HepG2 (cell line): Measurements from ENCODE around the gene ARL15. TPM values are rescaled to one million over a fixed set of nuclear protein-coding genes. Genes with fewer than 3 reads are reported as not detected.

ENCODE experiments used
- ATAC-seq: fragments of 200-7000 bp; cut with Tn5 transposase; 3 replicates; pipeline ENCODE4 v1.9.1; 2020; ENCODE audit warnings: mild to moderate bottlenecking, moderate library complexity
- BruUV-seq: library from RNA; stranded (reverse); fragments of 400-500 nt; replicated peaks from 2 replicates; lab custom pipeline; 2021; lab: Mats Ljungman, UMichigan
- CTCF ChIA-PET: fragments of 300-600 bp; formaldehyde crosslinking; extraction: SDS; loops from one replicate; lab custom pipeline; 2021; ENCODE audit warnings: low total read pairs, inconsistent platforms, low intra/inter-chr PET ratio; lab: Yijun Ruan, JAX
- POLR2A ChIA-PET: fragments of 350-600 bp; sonication (Branson Sonifier 250); formaldehyde crosslinking; loops from one replicate; lab custom pipeline; 2020; ENCODE audit warnings: antibody characterized with exemption, inconsistent platforms; lab: Yijun Ruan, JAX
- DNase-seq: peaks from one replicate; pipeline ENCODE4 v3.0.0-alpha.2; 2015; ENCODE audit warnings: low spot score
- FAIRE-seq: peaks from 3 replicates; lab custom pipeline; 2011; peaks lifted over from hg19 to GRCh38; lab: Jason Lieb, UNC
- H2AFZ ChIP-seq: one replicate; pipeline ENCODE4 v1.6.1; 2011; ENCODE audit warnings: low read length, inconsistent platforms
- H3K27ac ChIP-seq: fragments of 300-600 bp; 3 replicates; pipeline ENCODE4 v1.8.0; 2011; ENCODE audit warnings: mixed run types, mild to moderate bottlenecking, mixed read lengths, low read length, inconsistent platforms; ENCODE audit not compliant: insufficient read depth; ENCODE audit errors: extremely low read length
- H3K27me3 ChIP-seq, 2 experiments: fragments of 200-600 bp in 1 of 2; 2 replicates in 1 of 2; 3 replicates in 1 of 2; pipeline versions ENCODE4 v1.6.0 to v1.8.0; 2011; ENCODE audit warnings: low read length in 2 of 2, mild to moderate bottlenecking in 2 of 2, moderate library complexity in 2 of 2, inconsistent platforms in 1 of 2; ENCODE audit not compliant: insufficient read depth in 2 of 2, control insufficient read depth in 1 of 2
- H3K36me3 ChIP-seq, 2 experiments: fragments of 200-600 bp in 1 of 2; replicated peaks in 1 of 2; 2 replicates in 1 of 2; 3 replicates in 1 of 2; pipeline versions ENCODE4 v1.5.1 to v1.8.0; 2011; ENCODE audit warnings: low read length in 2 of 2, inconsistent platforms in 1 of 2; ENCODE audit not compliant: insufficient read depth in 2 of 2, control insufficient read depth in 1 of 2
- H3K4me1 ChIP-seq: 2 replicates; pipeline ENCODE4 v1.5.1; 2012; ENCODE audit warnings: low read length, inconsistent platforms; ENCODE audit not compliant: insufficient read depth
- H3K4me2 ChIP-seq: 2 replicates; pipeline ENCODE4 v1.6.0; 2011; ENCODE audit warnings: low read depth, low read length, inconsistent platforms
- H3K4me3 ChIP-seq, 3 experiments: fragments of 200-600 bp in 1 of 3; sonication (generic), shearing (Covaris generic) in 1 of 3; replicated peaks in 1 of 3; 2 replicates each; pipeline ENCODE4 v1.5.1; 2011 to 2016; ENCODE audit warnings: low read length in 3 of 3, inconsistent platforms in 2 of 3, low read depth in 2 of 3, mild to moderate bottlenecking in 2 of 3, control low read depth in 1 of 3, mixed read lengths in 1 of 3; ENCODE audit not compliant: insufficient read depth in 1 of 3
- H3K79me2 ChIP-seq: one replicate; pipeline ENCODE4 v1.6.1; 2011; ENCODE audit warnings: low read length, inconsistent platforms; ENCODE audit not compliant: insufficient read depth
- H3K9ac ChIP-seq: 2 replicates; pipeline ENCODE4 v1.6.0; 2011; ENCODE audit warnings: mild to moderate bottlenecking, low read depth, low read length, inconsistent platforms; ENCODE audit not compliant: insufficient read depth
- H3K9me3 ChIP-seq: 2 replicates; pipeline ENCODE4 v1.5.1; 2012; ENCODE audit warnings: mild to moderate bottlenecking, low read length
- H4K20me1 ChIP-seq: 2 replicates; pipeline ENCODE4 v1.6.0; 2011; ENCODE audit warnings: inconsistent platforms, mild to moderate bottlenecking, low read length, moderate library complexity; ENCODE audit not compliant: insufficient read depth
- BCLAF1 ChIP-seq: fragments of 450-650 bp; IDR thresholded peaks from 2 replicates; pipeline ENCODE4 v1.6.1; 2017; ENCODE audit warnings: mild to moderate bottlenecking
- HNRNPH1 ChIP-seq: fragments of 200-400 bp; formaldehyde crosslinking; optimal IDR thresholded peaks from 2 replicates; pipeline ENCODE3; 2017; ENCODE audit warnings: mild to moderate bottlenecking, low read depth, low read length
- KDM4B ChIP-seq: sonication (generic); formaldehyde crosslinking; IDR thresholded peaks from 2 replicates; pipeline ENCODE4 v1.4.0; 2020; ENCODE audit warnings: missing genetic modification reagents
- KLF11 ChIP-seq: IDR thresholded peaks from 2 replicates; pipeline ENCODE4 v1.6.1; 2016; ENCODE audit warnings: missing compliant biosample characterization
- MAZ ChIP-seq, 2 experiments: sonication (generic) in 1 of 2; formaldehyde crosslinking in 1 of 2; IDR thresholded peaks; 2 replicates each; pipeline versions ENCODE4 v1.5.0 to v1.6.1; 2012 to 2020; ENCODE audit warnings: low read depth in 2 of 2, mild to moderate bottlenecking in 2 of 2, borderline replicate concordance in 1 of 2, improper control_type of control experiment in 1 of 2, low read length in 1 of 2, missing genetic modification reagents in 1 of 2, moderate library complexity in 1 of 2
- PAWR ChIP-seq: sonication (generic); formaldehyde crosslinking; IDR thresholded peaks from 2 replicates; pipeline ENCODE4 v1.4.0; 2020; ENCODE audit warnings: missing genetic modification reagents, mild to moderate bottlenecking, borderline replicate concordance
- POLR2A ChIP-seq, 2 experiments: IDR thresholded peaks; 2 replicates each; pipeline ENCODE4 v1.6.1; 2011; ENCODE audit warnings: low read depth in 2 of 2, low read length in 2 of 2, mild to moderate bottlenecking in 1 of 2, moderate library complexity in 1 of 2; ENCODE audit not compliant: insufficient read depth in 1 of 2
- POLR2AphosphoS2 ChIP-seq: IDR thresholded peaks from 2 replicates; pipeline ENCODE4 v1.6.1; 2011; ENCODE audit warnings: low read depth, low read length, improper control_type of control experiment
- USF2 ChIP-seq, 2 experiments: sonication (generic) in 1 of 2; formaldehyde crosslinking in 1 of 2; IDR thresholded peaks; 2 replicates each; pipeline versions ENCODE4 v1.5.1 to v1.6.1; 2011 to 2020; ENCODE audit warnings: borderline replicate concordance in 1 of 2, low read depth in 1 of 2, low read length in 1 of 2, mild to moderate bottlenecking in 1 of 2, missing genetic modification reagents in 1 of 2, moderate library complexity in 1 of 2
- ZBTB2 ChIP-seq: sonication (generic); formaldehyde crosslinking; IDR thresholded peaks from 2 replicates; pipeline ENCODE4 v1.8.0; 2022; ENCODE audit warnings: low read depth, missing genetic modification reagents
- ZC3H13 ChIP-seq: sonication (generic); formaldehyde crosslinking; IDR thresholded peaks from 2 replicates; pipeline ENCODE4 v1.8.1; 2023; ENCODE audit warnings: mild to moderate bottlenecking, missing genetic modification reagents, moderate library complexity
- ZFAT ChIP-seq: sonication (generic); formaldehyde crosslinking; conservative IDR thresholded peaks from 2 replicates; pipeline ENCODE4 v1.8.1; 2023; ENCODE audit warnings: missing genetic modification reagents, inconsistent platforms
- ZNF280B ChIP-seq: sonication (generic); formaldehyde crosslinking; IDR thresholded peaks from 2 replicates; pipeline ENCODE4 v1.5.0; 2020; ENCODE audit warnings: missing genetic modification reagents, mild to moderate bottlenecking, borderline replicate concordance
- ZNF343 ChIP-seq: sonication (generic); formaldehyde crosslinking; IDR thresholded peaks from 2 replicates; pipeline ENCODE4 v1.4.0; 2020; ENCODE audit warnings: mild to moderate bottlenecking, missing genetic modification reagents
- ZNF558 ChIP-seq: sonication (generic); formaldehyde crosslinking; IDR thresholded peaks from 2 replicates; pipeline ENCODE4 v1.9.0; 2022; ENCODE audit warnings: mild to moderate bottlenecking, missing genetic modification reagents, borderline replicate concordance
- ZNF776 ChIP-seq: sonication (generic); formaldehyde crosslinking; IDR thresholded peaks from 2 replicates; pipeline ENCODE4 v1.4.0; 2020; ENCODE audit warnings: mild to moderate bottlenecking, missing genetic modification reagents
- WGBS: methylation state at CpG from one replicate; pipeline ENCODE4 v1.1.6; 2017; ENCODE audit warnings: low lambda C conversion rate; 5-methylcytosine and 5-hydroxymethylcytosine counted together
- in situ Hi-C: cut with HindIII; loops from 2 replicates; pipeline ENCODE4 v1.10.0; 2017; ENCODE audit warnings: low pct_unique_long_range_greater_than_20kb; ENCODE audit not compliant: extremely low pct_ligation_motif_present
- intact Hi-C: fragments of 100-400 bp; cut with micrococcal nuclease; formaldehyde crosslinking; loops from one replicate; pipeline ENCODE4 v1.10.0; 2022; ENCODE audit not compliant: unreplicated experiment
- polyA plus RNA-seq, 8 experiments: library from polyadenylated mRNA; depleted of rRNA in 3 of 8; stranded (reverse) in 7 of 8; unstranded in 1 of 8; fragments of >200 nt; fragmentation: Illumina TruSeq in 4 of 8; extraction: Trizol in 4 of 8; gene quantifications; 2 replicates each; pipeline versions ENCODE4 v1.2.1 to v1.2.3, GENCODE V29; 2011 to 2016; ENCODE audit warnings: low read depth in 4 of 8, missing spikeins in 1 of 8, mixed read lengths in 1 of 8; ENCODE audit not compliant: insufficient read depth in 1 of 8
- total RNA-seq, 5 experiments: library from RNA; depleted of rRNA; stranded (reverse); fragments of >200 nt; fragmentation: Illumina TruSeq; extraction: Trizol; gene quantifications; 2 replicates each; pipeline ENCODE4 v1.2.3, GENCODE V29; 2016; ENCODE audit warnings: low read depth in 1 of 5

Gene ARL15
- total and polyA plus RNA-seq, 2 of the 13 experiments (the other 11 are each of a cell fraction or from before 2014, with no cell fraction given), result 2.5 to 7.7 TPM

GRCh38 chr5:54357408-54358058 is 47.2 kb upstream of the ARL15 start:
- POLR2A ChIA-PET, result no interaction called here
- no peak for TF ChIP-seq MAZ (IDR thresholded peaks at IDR 0.05; ENCODE audit: borderline replicate concordance, low read depth, low read length)
- TF ChIP-seq MAZ (CRISPR knock-in tag; IDR thresholded peaks at IDR 0.05; ENCODE audit: low read depth), result no peak
- TF ChIP-seq KLF11 (CRISPR knock-in tag), result no peak
- no peak for TF ChIP-seq PAWR (CRISPR knock-in tag)
- no peak for TF ChIP-seq ZNF343 (CRISPR knock-in tag)
- no peak for TF ChIP-seq HNRNPH1
- no peak for TF ChIP-seq USF2 (IDR thresholded peaks at IDR 0.05; ENCODE audit: low read depth, low read length)
- TF ChIP-seq USF2 (CRISPR knock-in tag; IDR thresholded peaks at IDR 0.05; ENCODE audit: borderline replicate concordance), result no peak
- no peak for TF ChIP-seq KDM4B (CRISPR knock-in tag)
- no peak for TF ChIP-seq POLR2AphosphoS2
- no peak for TF ChIP-seq ZBTB2 (CRISPR knock-in tag)
- no peak for TF ChIP-seq ZNF776 (CRISPR knock-in tag)
- no peak for TF ChIP-seq ZFAT (CRISPR knock-in tag)
- TF ChIP-seq POLR2A (IDR thresholded peaks at IDR 0.05; ENCODE audit: insufficient read depth in 1 of 2, low read depth in 2 of 2, low read length in 2 of 2), result no peak
- TF ChIP-seq ZNF280B (CRISPR knock-in tag), result no peak
- no peak for TF ChIP-seq ZNF558 (CRISPR knock-in tag)
- no peak for TF ChIP-seq ZC3H13
- TF ChIP-seq BCLAF1, result no peak

More at GRCh38 chr5:54357408-54358058, 47.2 kb upstream of the ARL15 start:
- Histone ChIP-seq H3K4me3 (no peak overlapping the region), H3K4me2 (no peak overlapping the region), H3K4me1 (peaks cover 11% of the 10 kb centered on the region), H3K27ac (no peak overlapping the region), H3K79me2 (no peaks in the 10 kb centered on the region), H3K27me3 (no peaks in the 10 kb centered on the region; a peak in 1 of 5 replicates), H3K9ac (no peak overlapping the region), H3K36me3 (no peaks in the 10 kb centered on the region), H2AFZ (no peak overlapping the region), H4K20me1 (no peaks in the 10 kb centered on the region), H3K9me3 (peaks cover 26% of the 10 kb centered on the region)
- CTCF ChIA-PET, result no interaction called here
- no TSS peak for BruUV-seq
- DNase-seq (no peak), ATAC-seq (no peak), FAIRE-seq (no peak)
- intact Hi-C loops, result no loop called here
- in situ Hi-C loops, result no loop called here
- WGBS, result 43% methylated on average over 3 of the region's 4 CpGs
